Panc1 (cell line): ENCODE measurements around the gene ZNF736. TPM values are rescaled to one million over a fixed set of nuclear protein-coding genes. Genes with fewer than 3 reads are reported as not detected.

Experiments
- ATAC-seq: fragments of 200-7000 bp; cut with Tn5 transposase; 2 replicates; pipeline ENCODE4 v1.9.1; 2020; ENCODE audit warnings: mild to moderate bottlenecking, moderate library complexity
- Bru-seq: library from RNA; stranded (reverse); fragments of 400-500 nt; gene quantifications from one replicate; lab custom pipeline; 2021; lab: Mats Ljungman, UMichigan
- BruChase-seq, 2 experiments: library from RNA; stranded (reverse); fragments of 400-500 nt; gene quantifications; one replicate each; lab custom pipeline; 2021; lab: Mats Ljungman, UMichigan
- BruUV-seq: library from RNA; stranded (reverse); fragments of 400-500 nt; replicated peaks from 2 replicates; lab custom pipeline; 2021; lab: Mats Ljungman, UMichigan
- CTCF ChIA-PET: fragments of 300-600 bp; sonication (Branson Sonifier 250); formaldehyde crosslinking; loops from one replicate; lab custom pipeline; 2022; ENCODE audit warnings: antibody characterized with exemption; lab: Charles Lee
- POLR2A ChIA-PET: fragments of 300-600 bp; sonication (Branson Sonifier 250); formaldehyde crosslinking; loops from one replicate; lab custom pipeline; 2022; ENCODE audit warnings: antibody characterized with exemption; lab: Charles Lee
- DNase-seq: peaks from one replicate; pipeline ENCODE4 v3.0.0-alpha.2; 2010; ENCODE audit warnings: low read depth, low spot score
- H3K27ac ChIP-seq: 2 replicates; pipeline ENCODE4 v1.5.1; 2011; ENCODE audit warnings: mild to moderate bottlenecking, low read length, inconsistent platforms
- H3K27me3 ChIP-seq: fragments of 200-500 bp; sonication (Bioruptor generic); 2 replicates; pipeline ENCODE4 v1.6.0; 2014; ENCODE audit warnings: low read length, inconsistent platforms; ENCODE audit not compliant: control insufficient read depth, insufficient read depth
- H3K36me3 ChIP-seq: fragments of 200-500 bp; sonication (Bioruptor generic); 2 replicates; pipeline ENCODE4 v1.5.1; 2014; ENCODE audit warnings: inconsistent platforms, mild to moderate bottlenecking, low read length, moderate library complexity; ENCODE audit not compliant: control insufficient read depth, insufficient read depth
- H3K4me1 ChIP-seq: 2 replicates; pipeline ENCODE4 v1.5.1; 2011; ENCODE audit warnings: inconsistent platforms, mild to moderate bottlenecking, low read length, moderate library complexity; ENCODE audit not compliant: control insufficient read depth, insufficient read depth
- H3K4me3 ChIP-seq, 2 experiments: 2 replicates each; pipeline ENCODE4 v1.5.1; 2011 to 2012; ENCODE audit warnings: low read depth in 2 of 2, low read length in 2 of 2, mild to moderate bottlenecking in 2 of 2, inconsistent platforms in 1 of 2, moderate library complexity in 1 of 2
- H3K9me3 ChIP-seq: fragments of 200-500 bp; sonication (Bioruptor generic); 2 replicates; pipeline ENCODE4 v1.5.1; 2014; ENCODE audit warnings: low read depth, mild to moderate bottlenecking, inconsistent platforms, low read length, moderate library complexity; ENCODE audit not compliant: control insufficient read depth, insufficient read depth
- POLR2AphosphoS5 ChIP-seq: IDR thresholded peaks from 2 replicates; pipeline ENCODE4 v1.6.1; 2012; ENCODE audit warnings: mild to moderate bottlenecking, low read depth, low read length, moderate library complexity
- REST ChIP-seq, 2 experiments: IDR thresholded peaks; 2 replicates each; pipeline ENCODE4 v1.6.1; 2011 to 2012; ENCODE audit warnings: low read depth in 2 of 2, control low read depth in 1 of 2, low read length in 1 of 2, mild to moderate bottlenecking in 1 of 2, moderate library complexity in 1 of 2; ENCODE audit not compliant: insufficient read depth in 1 of 2
- SIN3A ChIP-seq: IDR thresholded peaks from 2 replicates; pipeline ENCODE4 v1.6.1; 2012; ENCODE audit warnings: low read depth, mild to moderate bottlenecking, low read length, moderate library complexity, borderline replicate concordance; ENCODE audit not compliant: insufficient read depth
- TCF7L2 ChIP-seq: IDR thresholded peaks from 2 replicates; pipeline ENCODE4 v1.6.1; 2011; ENCODE audit warnings: mild to moderate bottlenecking, low read depth, low read length, inconsistent platforms
- in situ Hi-C: cut with HindIII; loops from 2 replicates; pipeline ENCODE4 v1.10.0; 2016; ENCODE audit warnings: low sequenced_read_pairs, low pct_unique_long_range_greater_than_20kb
- intact Hi-C: fragments of 100-400 bp; cut with micrococcal nuclease; formaldehyde crosslinking; loops from one replicate; pipeline ENCODE4 v1.10.0; 2022; ENCODE audit not compliant: unreplicated experiment
- long read RNA-seq: library from polyadenylated mRNA; unstranded; transcript quantifications from one replicate; pipeline ENCODE4 v2.0.0, GENCODE V29; 2021; ENCODE audit not compliant: unreplicated experiment
- polyA plus RNA-seq: library from polyadenylated mRNA; unstranded; fragments of >200 nt; gene quantifications from one replicate; pipeline ENCODE4 v1.2.1, GENCODE V29; 2012; ENCODE audit warnings: missing spikeins; ENCODE audit not compliant: insufficient read length
- total RNA-seq: library from RNA; stranded (reverse); gene quantifications from one replicate; pipeline ENCODE4 v1.2.1, GENCODE V29; 2021; ENCODE audit not compliant: unreplicated experiment
- TF ChIP-seq, protein P1 (sequence below): fragments of 450-650 bp; IDR thresholded peaks from 2 replicates; pipeline ENCODE4 v1.5.1; 2017; ENCODE audit warnings: mild to moderate bottlenecking

The ZNF736 gene
- total RNA-seq (29.0 TPM), Bru-seq, nascent RNA (percentile 94 among the genes with signal in this experiment), BruChase-seq, experiment 1, labeled RNA remaining after a 2-hour chase (percentile 97 among the genes with signal in this experiment), BruChase-seq, experiment 2, labeled RNA remaining after a 6-hour chase (percentile 86 among the genes with signal in this experiment)
- 4.4 TPM for polyA plus RNA-seq
- long read RNA-seq, full-length matches to known transcripts = 6 of 27 reads
- long read RNA-seq, partial matches to known transcripts = 1 of 27 reads
- long read RNA-seq, other reads (novel, unspliced or antisense) = 20 of 27 reads

DNA sequence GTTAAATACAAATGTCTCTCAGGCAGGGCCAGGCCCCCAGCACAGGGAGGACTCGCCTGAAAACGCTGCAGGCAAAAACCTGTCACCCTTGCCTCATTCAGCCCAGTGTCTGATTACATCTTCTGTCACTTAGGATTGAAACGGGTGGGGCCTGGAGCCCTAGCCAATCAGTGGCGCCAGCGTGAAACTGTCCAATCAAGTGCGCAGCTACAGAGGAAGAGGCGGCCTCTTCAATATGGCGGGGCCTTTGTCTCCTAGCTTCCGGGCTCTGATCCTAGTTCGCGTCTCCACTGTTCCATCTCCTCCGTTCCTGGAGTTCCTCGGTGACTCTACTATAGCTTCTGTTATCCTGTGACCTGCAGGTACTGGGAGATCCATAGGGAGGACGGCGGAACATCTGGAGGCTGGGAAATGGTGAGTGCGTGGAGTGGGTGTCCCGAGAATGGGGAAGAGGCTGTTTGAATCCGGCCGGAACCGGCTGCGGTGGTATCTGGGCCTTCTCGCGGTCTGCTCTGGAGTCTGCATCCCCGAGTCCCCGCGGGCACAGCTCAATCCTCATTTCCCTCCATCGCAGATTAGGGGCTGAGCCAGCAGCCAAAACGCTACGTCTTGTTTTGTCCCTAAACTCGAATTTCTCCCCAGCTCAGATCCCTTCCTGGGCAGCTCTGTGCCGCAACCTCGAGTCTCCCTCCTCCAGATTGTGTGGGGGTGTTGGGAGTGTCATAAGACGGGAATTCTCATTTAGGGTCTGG, at the start of gene ZNF736:
Gene ZNF736, plus strand, starts transcription at position 222 of the 752 bp plus-strand sequence. Its CDS starts 190 bp downstream, at position 412.
- H3K36me3 ChIP-seq = no peaks in the 10 kb centered on the region; the same call in 1 of the 2 replicates
- H3K4me1 ChIP-seq = peaks cover 4% of the 10 kb centered on the region
- peak; percentile 100 for ATAC-seq
- CTCF ChIA-PET = no interaction called here
- POLR2A ChIA-PET = interaction anchor here (0.5 kb wide), 3 partner anchors 8 to 350 kb away, joined by 3 to 14 read pairs (median 4); no protein-coding TSS in a partner anchor
- DNase-seq = peak; percentile 87
- H3K9me3 ChIP-seq = peaks cover 28% of the 10 kb centered on the region
- in situ Hi-C loops = no loop called here
- H3K27ac ChIP-seq = peak within 1 kb of the TSS; percentile 91
- peak within 1 kb of the TSS; percentile 75 to 95 for H3K4me3 ChIP-seq
- intact Hi-C loops = loop anchor here (10.0 kb wide), 1 partner anchor 251 kb away; the partner anchor contains the start of gene ZNF680
- TF ChIP-seq, protein P1, sequence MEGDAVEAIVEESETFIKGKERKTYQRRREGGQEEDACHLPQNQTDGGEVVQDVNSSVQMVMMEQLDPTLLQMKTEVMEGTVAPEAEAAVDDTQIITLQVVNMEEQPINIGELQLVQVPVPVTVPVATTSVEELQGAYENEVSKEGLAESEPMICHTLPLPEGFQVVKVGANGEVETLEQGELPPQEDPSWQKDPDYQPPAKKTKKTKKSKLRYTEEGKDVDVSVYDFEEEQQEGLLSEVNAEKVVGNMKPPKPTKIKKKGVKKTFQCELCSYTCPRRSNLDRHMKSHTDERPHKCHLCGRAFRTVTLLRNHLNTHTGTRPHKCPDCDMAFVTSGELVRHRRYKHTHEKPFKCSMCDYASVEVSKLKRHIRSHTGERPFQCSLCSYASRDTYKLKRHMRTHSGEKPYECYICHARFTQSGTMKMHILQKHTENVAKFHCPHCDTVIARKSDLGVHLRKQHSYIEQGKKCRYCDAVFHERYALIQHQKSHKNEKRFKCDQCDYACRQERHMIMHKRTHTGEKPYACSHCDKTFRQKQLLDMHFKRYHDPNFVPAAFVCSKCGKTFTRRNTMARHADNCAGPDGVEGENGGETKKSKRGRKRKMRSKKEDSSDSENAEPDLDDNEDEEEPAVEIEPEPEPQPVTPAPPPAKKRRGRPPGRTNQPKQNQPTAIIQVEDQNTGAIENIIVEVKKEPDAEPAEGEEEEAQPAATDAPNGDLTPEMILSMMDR = no peak
- TF ChIP-seq REST (IDR thresholded peaks at IDR 0.05; ENCODE audit: insufficient read depth in 1 of 2, low read depth in 2 of 2, low read length in 1 of 2) (no peak), POLR2AphosphoS5 (peak; percentile 87), SIN3A (peak; percentile 79; the same call in 1 of the 2 replicates), TCF7L2 (peak; percentile 75)
- BruUV-seq = TSS peak; percentile 73
- no peaks in the 10 kb centered on the region for H3K27me3 ChIP-seq

GRCh38 chr7:64266341-64266919, 47.3 kb upstream of the ZNF736 start:
- CTCF ChIA-PET = no interaction called here

More at GRCh38 chr7:64266341-64266919, 47.3 kb upstream of the ZNF736 start:
- no TSS peak for BruUV-seq
- ATAC-seq (no peak), DNase-seq (no peak)
- Histone ChIP-seq H3K27ac (no peak overlapping the region), H3K4me3 (no peak overlapping the region), H3K9me3 (peaks cover 43% of the 10 kb centered on the region), H3K4me1 (no peaks in the 10 kb centered on the region), H3K36me3 (no peaks in the 10 kb centered on the region), H3K27me3 (no peaks in the 10 kb centered on the region)
- POLR2A ChIA-PET = no interaction called here
- intact Hi-C loops = loop anchor here (5.0 kb wide), 1 partner anchor 49 kb away; no protein-coding TSS in a partner anchor
- no peak for TF ChIP-seq POLR2AphosphoS5
- TF ChIP-seq SIN3A = no peak
- TF ChIP-seq REST (IDR thresholded peaks at IDR 0.05; ENCODE audit: insufficient read depth in 1 of 2, low read depth in 2 of 2, low read length in 1 of 2) = no peak
- TF ChIP-seq TCF7L2 = no peak
- TF ChIP-seq, protein P1 = no peak
- in situ Hi-C loops = no loop called here
